ENCODE data around the gene FUBP1.
"Not testable (repeated sequence)": the region's sequence is repeated elsewhere in the genome, so short reads cannot be mapped to it uniquely, and the experiment has no call there.

The FUBP1 gene, protein sequence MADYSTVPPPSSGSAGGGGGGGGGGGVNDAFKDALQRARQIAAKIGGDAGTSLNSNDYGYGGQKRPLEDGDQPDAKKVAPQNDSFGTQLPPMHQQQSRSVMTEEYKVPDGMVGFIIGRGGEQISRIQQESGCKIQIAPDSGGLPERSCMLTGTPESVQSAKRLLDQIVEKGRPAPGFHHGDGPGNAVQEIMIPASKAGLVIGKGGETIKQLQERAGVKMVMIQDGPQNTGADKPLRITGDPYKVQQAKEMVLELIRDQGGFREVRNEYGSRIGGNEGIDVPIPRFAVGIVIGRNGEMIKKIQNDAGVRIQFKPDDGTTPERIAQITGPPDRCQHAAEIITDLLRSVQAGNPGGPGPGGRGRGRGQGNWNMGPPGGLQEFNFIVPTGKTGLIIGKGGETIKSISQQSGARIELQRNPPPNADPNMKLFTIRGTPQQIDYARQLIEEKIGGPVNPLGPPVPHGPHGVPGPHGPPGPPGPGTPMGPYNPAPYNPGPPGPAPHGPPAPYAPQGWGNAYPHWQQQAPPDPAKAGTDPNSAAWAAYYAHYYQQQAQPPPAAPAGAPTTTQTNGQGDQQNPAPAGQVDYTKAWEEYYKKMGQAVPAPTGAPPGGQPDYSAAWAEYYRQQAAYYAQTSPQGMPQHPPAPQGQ

DNA sequence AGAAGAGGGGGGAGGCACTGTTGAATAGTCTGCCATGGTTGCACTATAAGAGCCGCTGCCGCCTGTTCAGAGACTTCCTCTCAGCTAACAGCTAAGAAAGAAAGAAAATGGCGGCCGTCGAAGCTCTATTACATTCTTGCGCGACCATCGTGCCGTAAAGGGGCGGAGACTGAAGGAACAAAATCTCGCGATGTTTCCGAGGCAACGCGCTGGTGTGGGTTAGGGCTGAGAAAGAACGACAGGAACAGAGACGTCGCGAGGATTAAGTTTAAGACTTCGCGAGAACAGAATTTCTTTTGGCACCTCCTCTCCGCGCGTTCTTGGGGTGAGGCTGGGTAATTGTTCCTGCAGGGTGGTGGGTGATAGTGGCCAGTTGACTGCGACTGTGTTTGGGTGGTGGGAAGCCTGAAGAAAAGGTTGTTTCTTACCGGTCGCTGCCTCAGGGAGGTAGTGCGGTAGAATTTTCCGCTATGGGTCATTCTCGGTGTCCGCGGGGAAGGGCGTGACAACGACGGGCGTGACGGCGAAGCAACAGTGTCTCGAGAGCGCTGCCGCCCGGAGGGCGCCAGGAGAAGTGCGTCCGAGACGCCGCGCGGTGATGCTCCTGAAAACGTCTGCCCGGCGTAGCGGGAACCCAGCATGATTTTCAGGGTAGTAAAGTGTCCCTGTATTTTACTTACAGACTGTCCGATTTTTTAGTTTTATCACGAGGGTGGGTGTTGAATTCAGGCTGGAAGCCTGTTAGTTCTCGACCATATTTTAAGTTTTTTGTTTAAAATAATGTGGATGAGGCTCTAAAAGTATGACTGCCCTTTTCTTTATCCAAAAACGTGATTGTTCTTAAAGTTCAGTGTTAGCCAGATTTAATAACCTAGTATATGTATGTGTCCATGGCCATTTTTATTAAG lies at the start of gene FUBP1:
TSS of gene FUBP1 (minus strand) at position 104 of the 908 bp plus-strand sequence. CDS start at position 36, 68 bp downstream.
- H3K9me3 Mint-ChIP-seq, result peaks cover 17% of the 10 kb centered on the region
- peaks cover 2% of the 10 kb centered on the region for H3K27me3 Mint-ChIP-seq (ENCODE audit: low read depth, poor library complexity)
- H3K36me3 Mint-ChIP-seq (ENCODE audit: low read depth), result peaks cover 45% of the 10 kb centered on the region
- TF ChIP-seq, protein P1, sequence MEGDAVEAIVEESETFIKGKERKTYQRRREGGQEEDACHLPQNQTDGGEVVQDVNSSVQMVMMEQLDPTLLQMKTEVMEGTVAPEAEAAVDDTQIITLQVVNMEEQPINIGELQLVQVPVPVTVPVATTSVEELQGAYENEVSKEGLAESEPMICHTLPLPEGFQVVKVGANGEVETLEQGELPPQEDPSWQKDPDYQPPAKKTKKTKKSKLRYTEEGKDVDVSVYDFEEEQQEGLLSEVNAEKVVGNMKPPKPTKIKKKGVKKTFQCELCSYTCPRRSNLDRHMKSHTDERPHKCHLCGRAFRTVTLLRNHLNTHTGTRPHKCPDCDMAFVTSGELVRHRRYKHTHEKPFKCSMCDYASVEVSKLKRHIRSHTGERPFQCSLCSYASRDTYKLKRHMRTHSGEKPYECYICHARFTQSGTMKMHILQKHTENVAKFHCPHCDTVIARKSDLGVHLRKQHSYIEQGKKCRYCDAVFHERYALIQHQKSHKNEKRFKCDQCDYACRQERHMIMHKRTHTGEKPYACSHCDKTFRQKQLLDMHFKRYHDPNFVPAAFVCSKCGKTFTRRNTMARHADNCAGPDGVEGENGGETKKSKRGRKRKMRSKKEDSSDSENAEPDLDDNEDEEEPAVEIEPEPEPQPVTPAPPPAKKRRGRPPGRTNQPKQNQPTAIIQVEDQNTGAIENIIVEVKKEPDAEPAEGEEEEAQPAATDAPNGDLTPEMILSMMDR (IDR thresholded peaks at IDR 0.05), result peak; percentile 57
- peaks cover 53% of the 10 kb centered on the region for H3K4me1 Mint-ChIP-seq
- H3K27ac Mint-ChIP-seq, result no peak within 1 kb of the TSS
- peak; percentile 92 for DNase-seq
- no peak within 1 kb of the TSS for H3K4me3 Mint-ChIP-seq

DNA sequence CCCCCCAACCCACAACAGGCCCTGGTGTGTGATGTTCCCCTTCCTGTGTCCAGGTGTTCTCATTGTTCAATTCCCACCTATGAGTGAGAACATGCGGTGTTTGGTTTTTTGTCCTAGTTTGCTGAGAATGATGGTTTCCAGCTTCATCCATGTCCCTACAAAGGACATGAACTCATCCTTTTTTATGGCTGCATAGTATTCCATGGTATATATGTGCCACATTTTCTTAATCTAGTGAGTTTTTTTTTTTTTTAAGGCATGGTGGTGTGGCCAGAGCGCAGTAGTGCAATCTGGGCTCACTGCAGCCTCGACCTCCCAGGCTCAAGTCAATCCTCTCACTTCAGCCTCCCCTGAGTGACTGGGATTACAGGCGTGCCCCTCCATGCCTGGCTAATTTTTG lies 42.3 kb upstream of the FUBP1 start:
- not testable (repeated sequence) for H3K36me3 Mint-ChIP-seq (ENCODE audit: low read depth); H3K4me3 Mint-ChIP-seq; H3K27ac Mint-ChIP-seq; H3K9me3 Mint-ChIP-seq; H3K27me3 Mint-ChIP-seq (ENCODE audit: low read depth, poor library complexity); H3K4me1 Mint-ChIP-seq; DNase-seq

DNA sequence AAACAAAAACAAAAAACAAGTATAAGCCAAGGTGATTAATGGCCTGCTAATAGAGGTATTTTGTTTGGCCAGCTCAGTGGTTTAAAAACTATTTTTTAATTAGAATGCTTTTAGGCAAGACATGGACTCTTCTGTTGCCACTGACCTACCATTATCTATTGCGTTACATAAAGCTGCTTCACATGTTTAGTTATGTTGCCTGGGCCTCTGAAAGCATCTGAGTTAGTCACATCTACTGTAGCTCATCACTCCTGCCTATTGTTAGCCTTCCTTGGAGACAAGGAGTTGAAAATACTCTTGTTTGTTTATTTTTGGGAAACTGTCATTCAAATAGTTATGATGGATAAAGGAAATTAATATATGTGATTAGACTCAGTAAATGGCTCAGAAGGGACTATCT lies 40.2 kb upstream of the FUBP1 start:
- Mint-ChIP-seq H3K4me3 (no peak overlapping the region), H3K9me3 (peaks cover 4% of the 10 kb centered on the region), H3K27ac (no peak overlapping the region), H3K4me1 (no peaks in the 10 kb centered on the region), H3K27me3 (ENCODE audit: low read depth, poor library complexity) (no peaks in the 10 kb centered on the region), H3K36me3 (ENCODE audit: low read depth) (peaks cover 20% of the 10 kb centered on the region)
- TF ChIP-seq, protein P1 (IDR thresholded peaks at IDR 0.05), result no peak
- no peak for DNase-seq

DNA sequence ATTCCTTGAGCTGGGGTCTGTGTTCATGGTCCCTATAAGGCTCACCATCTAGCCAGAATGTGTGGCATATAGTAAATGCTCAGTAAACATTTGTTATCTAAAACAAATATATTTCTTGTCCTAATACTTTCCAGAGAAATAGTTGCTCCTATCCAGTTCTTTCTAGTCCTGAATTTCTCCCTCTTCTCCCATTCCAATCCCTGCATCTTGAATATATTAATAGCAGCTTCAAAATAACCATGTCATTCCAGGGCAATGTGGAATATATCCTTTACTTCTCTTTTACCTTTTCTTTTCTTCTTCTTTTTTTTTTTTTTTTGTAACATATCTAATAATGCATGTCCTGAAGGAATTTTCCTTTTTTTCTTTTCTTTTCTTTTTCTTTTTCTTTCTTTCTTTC lies 36.3 kb upstream of the FUBP1 start:
- Mint-ChIP-seq H3K4me1 (no peaks in the 10 kb centered on the region), H3K4me3 (no peak overlapping the region), H3K9me3 (no peaks in the 10 kb centered on the region), H3K36me3 (ENCODE audit: low read depth) (peaks cover 30% of the 10 kb centered on the region), H3K27me3 (ENCODE audit: low read depth, poor library complexity) (no peaks in the 10 kb centered on the region), H3K27ac (peak overlapping the region; percentile 57)
- no peak for DNase-seq
- TF ChIP-seq, protein P1 (IDR thresholded peaks at IDR 0.05), result no peak

DNA sequence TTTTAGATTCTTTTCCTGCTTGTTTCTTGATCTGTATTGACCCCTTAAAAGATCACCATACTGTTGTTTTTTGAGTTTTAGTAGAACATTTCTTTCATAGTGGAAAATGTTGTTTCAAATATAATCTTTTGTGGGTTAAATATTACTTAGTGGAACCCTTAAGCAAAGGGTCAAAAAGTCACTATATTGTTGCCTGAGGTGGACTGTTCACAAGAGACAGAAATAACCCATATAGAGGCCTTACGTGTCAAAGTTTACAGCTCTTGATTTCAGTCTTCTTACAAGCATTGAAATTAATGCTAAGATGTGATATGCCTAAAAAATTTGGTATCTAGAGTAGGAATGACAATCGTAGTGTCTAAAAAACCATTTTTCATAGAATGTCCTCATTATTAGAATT lies 32.2 kb upstream of the FUBP1 start:
- Mint-ChIP-seq H3K4me3 (no peak overlapping the region), H3K36me3 (ENCODE audit: low read depth) (peaks cover 24% of the 10 kb centered on the region), H3K4me1 (peaks cover 11% of the 10 kb centered on the region), H3K9me3 (no peaks in the 10 kb centered on the region), H3K27me3 (ENCODE audit: low read depth, poor library complexity) (no peaks in the 10 kb centered on the region), H3K27ac (no peak overlapping the region)
- DNase-seq, result no peak
- TF ChIP-seq, protein P1 (IDR thresholded peaks at IDR 0.05), result no peak

DNA sequence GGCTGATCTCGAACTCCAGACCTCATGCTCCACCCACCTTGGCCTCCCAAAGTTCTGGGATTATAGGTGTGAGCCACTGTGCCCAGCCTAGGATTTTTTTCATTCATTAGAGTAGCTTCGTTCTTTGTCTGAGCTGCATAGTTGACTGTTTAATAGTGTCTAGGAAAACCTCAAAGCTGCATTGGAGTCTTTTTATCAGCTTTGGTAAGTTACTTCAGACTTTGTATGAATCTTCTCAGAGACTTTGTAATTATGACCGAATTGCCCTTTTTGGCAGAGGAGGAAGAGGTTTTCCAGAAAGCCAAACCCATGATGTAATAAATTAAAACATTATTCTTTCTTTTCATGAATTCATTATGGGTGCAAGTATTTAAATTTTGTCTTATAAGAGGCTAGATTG lies 31.0 kb upstream of the FUBP1 start:
- Mint-ChIP-seq H3K36me3 (ENCODE audit: low read depth) (peaks cover 18% of the 10 kb centered on the region), H3K9me3 (no peaks in the 10 kb centered on the region), H3K27me3 (ENCODE audit: low read depth, poor library complexity) (no peaks in the 10 kb centered on the region), H3K27ac (no peak overlapping the region), H3K4me1 (peaks cover 17% of the 10 kb centered on the region), H3K4me3 (no peak overlapping the region)
- TF ChIP-seq, protein P1 (IDR thresholded peaks at IDR 0.05), result no peak
- DNase-seq, result no peak

Measured in nephron progenitor cell (in vitro differentiated cells).